22Rv1 (cell line): ENCODE measurements around the gene ZNF385A.

Experiments used
- H3K27ac ChIP-seq: fragments of 450-650 bp; 2 replicates; pipeline ENCODE4 v1.5.1; 2017
- ZFX ChIP-seq: fragments of 450-650 bp; IDR thresholded peaks from 2 replicates; pipeline ENCODE4 v1.6.1; 2017; ENCODE audit warnings: antibody characterized with exemption, borderline replicate concordance
- TF ChIP-seq, protein P1 (sequence below): fragments of 450-650 bp; IDR thresholded peaks from 2 replicates; pipeline ENCODE4 v1.5.1; 2017; ENCODE audit warnings: mild to moderate bottlenecking

ZNF385A gene

DNA sequence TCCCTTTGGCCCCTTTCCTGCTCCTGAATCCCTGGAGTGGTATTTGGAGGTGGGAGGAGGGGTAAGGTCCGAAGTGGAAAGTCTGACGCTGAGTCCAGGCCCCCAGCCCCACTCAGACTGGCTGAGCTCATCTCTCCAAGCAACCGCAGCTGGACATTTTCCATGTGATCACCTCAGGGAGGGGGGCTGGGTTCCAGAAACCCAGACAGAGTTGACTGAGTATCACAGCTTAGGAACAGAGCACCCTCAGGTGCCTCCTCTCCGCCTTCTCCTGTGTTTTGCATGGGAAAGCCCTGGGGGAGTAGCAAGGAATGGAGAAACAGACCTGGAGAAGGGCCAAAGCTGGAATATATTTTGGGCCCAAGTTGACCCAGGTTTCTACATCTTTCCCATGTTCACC, 42.6 kb upstream of the ZNF385A start:
- H3K27ac ChIP-seq = no peak overlapping the region
- no peak for TF ChIP-seq ZFX
- TF ChIP-seq, protein P1, sequence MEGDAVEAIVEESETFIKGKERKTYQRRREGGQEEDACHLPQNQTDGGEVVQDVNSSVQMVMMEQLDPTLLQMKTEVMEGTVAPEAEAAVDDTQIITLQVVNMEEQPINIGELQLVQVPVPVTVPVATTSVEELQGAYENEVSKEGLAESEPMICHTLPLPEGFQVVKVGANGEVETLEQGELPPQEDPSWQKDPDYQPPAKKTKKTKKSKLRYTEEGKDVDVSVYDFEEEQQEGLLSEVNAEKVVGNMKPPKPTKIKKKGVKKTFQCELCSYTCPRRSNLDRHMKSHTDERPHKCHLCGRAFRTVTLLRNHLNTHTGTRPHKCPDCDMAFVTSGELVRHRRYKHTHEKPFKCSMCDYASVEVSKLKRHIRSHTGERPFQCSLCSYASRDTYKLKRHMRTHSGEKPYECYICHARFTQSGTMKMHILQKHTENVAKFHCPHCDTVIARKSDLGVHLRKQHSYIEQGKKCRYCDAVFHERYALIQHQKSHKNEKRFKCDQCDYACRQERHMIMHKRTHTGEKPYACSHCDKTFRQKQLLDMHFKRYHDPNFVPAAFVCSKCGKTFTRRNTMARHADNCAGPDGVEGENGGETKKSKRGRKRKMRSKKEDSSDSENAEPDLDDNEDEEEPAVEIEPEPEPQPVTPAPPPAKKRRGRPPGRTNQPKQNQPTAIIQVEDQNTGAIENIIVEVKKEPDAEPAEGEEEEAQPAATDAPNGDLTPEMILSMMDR = no peak

DNA sequence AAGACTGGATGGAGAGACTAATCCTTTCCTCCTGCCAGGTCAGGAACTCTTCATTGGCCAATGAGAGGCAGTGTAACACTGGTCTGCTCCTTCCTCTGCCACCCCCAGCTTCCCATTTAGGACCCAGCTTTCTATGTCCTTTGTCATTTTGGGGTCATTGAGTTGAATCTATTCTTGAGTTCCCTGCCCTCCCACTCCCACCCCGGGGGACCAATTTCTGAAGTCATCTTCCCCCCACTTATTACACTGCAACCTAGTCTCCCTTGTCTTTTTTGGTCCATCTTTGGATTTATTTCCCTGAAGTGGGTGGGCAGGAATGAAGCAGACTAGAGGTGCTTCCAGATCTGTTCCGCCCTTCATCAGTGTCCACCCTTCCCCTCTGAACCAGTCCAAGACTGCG, 42.2 kb upstream of the ZNF385A start:
- TF ChIP-seq, protein P1 = no peak
- no peak for TF ChIP-seq ZFX

DNA sequence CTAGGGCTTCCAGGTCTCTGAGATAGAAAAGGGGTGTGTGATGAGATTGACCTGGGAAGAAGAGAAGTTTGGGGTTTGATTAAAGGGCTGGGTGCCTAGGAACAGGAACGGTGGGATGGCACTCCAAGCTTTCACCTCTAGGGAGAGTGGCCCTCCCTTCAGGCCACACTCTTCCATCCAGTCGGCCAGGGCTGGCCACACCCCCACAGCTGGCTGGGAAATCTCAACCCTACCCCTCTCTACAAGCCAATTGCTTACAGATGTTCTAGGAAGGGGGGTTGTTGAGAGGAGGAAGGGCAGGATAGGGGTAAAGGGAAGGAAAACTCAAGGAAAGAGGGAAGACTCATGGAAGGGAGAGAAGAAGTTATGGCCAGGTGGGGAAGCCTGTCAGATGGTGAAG, 41.2 kb upstream of the ZNF385A start:
- no peak overlapping the region for H3K27ac ChIP-seq
- TF ChIP-seq, protein P1 = no peak
- TF ChIP-seq ZFX = no peak

More for the DNA sequence above, 42.2 kb upstream of the ZNF385A start:
- no peak overlapping the region for H3K27ac ChIP-seq

DNA sequence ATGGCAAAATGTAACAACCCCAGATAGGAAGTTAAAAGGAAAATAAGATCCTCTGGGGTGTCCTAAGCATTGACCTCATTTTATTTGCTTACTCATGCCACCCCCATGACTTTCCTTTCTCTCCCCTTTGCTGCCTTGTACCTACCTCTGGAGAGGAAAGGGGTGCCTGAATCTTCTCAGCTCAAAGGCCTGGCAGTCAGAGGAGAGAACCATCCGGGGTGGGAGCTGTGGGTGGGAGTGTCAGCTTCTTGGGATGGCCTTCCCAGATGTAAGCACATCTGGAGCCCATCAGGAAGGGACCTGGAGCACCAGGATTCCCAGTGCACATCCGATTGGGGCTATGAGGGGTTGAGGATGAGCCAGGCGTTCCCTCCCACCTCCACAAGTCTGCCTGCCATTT, 39.7 kb upstream of the ZNF385A start:
- TF ChIP-seq ZFX = no peak
- TF ChIP-seq, protein P1 = no peak
- H3K27ac ChIP-seq = no peak overlapping the region

DNA sequence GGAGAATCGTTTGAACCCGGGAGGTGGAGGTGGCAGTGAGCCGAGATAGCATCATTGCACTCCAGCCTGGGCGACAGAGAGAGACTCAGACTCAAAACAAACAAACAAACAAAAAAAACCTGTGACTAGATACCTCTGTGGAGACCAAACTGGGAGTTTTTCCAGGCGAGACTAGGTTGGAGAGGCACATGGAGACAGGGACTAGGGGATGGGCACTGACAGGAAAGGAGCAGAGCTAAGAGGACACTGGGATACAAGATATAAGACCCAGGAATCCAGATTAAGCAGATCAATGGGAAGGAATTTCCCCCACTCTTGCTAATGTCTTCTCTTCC, 39.2 kb upstream of the ZNF385A start:
- no peak overlapping the region for H3K27ac ChIP-seq
- TF ChIP-seq, protein P1 = no peak
- no peak for TF ChIP-seq ZFX

DNA sequence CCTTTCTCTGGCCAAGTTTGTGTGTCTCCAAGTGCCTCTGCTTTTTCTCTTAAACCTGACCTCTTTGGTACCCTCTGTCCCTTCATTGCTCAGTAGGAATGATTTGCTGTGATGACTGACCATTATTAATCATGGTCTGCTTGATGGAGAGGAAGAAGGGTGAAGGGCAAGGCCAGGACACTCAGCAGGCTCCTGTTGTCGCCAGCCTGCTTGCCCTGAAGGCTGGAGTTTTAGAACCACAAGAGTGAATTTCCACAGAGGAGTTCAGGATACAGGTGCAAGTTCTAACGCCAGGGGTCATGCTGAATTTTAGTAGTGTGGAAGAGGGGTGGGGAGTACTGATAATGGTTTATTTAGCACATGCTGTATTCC, 37.3 kb upstream of the ZNF385A start:
- TF ChIP-seq, protein P1 = no peak
- no peak for TF ChIP-seq ZFX

DNA sequence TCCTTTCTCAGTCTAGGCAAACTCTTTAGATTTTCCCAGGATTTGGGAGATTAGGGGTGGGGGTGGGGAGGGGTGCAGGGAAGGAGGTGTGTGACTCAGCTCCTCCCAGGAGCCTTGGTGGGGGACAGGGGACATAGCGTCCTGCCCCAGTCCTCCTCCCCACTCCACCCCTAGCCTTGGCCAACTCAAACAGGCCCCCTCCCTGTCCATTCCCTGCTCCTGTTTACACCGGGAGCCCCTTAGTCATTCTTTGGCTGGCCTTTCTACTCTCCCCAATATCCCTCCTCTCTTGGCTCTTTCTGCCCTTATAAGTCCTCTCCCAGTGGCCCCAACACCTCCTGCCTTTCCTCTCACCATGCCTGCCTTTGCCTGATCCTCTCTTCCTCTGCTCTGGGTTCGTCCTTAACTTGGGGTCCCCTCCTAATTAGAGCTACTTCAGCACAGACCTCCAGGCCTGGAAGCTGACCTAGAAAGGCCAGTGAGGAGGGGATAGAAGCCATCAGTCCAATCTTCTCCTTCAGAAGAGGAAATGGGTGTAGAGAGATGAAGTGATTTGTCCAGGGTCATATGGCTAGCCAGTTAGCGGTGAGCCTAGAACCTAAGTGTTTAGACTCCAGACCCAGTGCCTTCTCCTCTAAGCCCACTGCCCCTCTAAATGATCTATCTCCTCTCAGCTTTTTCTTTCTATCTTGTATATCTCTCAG, 36.8 kb upstream of the ZNF385A start:
- H3K27ac ChIP-seq = no peak overlapping the region

More for the DNA sequence above, 37.3 kb upstream of the ZNF385A start:
- H3K27ac ChIP-seq = no peak overlapping the region

More for the DNA sequence above, 36.8 kb upstream of the ZNF385A start:
- no peak for TF ChIP-seq ZFX
- TF ChIP-seq, protein P1 = no peak
